Ishikawa (cell line): ENCODE measurements around the gene IL36G.

Experiments
- CEBPB ChIP-seq: IDR thresholded peaks from 2 replicates; pipeline ENCODE4 v1.6.1; 2012
- CREB1 ChIP-seq: IDR thresholded peaks from 2 replicates; pipeline ENCODE4 v1.6.1; 2012; ENCODE audit warnings: low read depth
- EGR1 ChIP-seq: IDR thresholded peaks from 2 replicates; pipeline ENCODE4 v1.6.1; 2012
- EP300 ChIP-seq: IDR thresholded peaks from 2 replicates; pipeline ENCODE4 v1.6.1; 2012; ENCODE audit warnings: borderline replicate concordance
- FOXM1 ChIP-seq: IDR thresholded peaks from 2 replicates; pipeline ENCODE4 v1.6.1; 2012; ENCODE audit warnings: low read depth, borderline replicate concordance
- NFIC ChIP-seq: IDR thresholded peaks from 2 replicates; pipeline ENCODE4 v1.6.1; 2012
- RAD21 ChIP-seq: IDR thresholded peaks from 2 replicates; pipeline ENCODE4 v1.6.1; 2012; ENCODE audit warnings: low read depth
- TAF1 ChIP-seq: IDR thresholded peaks from 2 replicates; pipeline ENCODE4 v1.6.1; 2012; ENCODE audit warnings: low read depth, mild to moderate bottlenecking
- TCF12 ChIP-seq: IDR thresholded peaks from 2 replicates; pipeline ENCODE4 v1.6.1; 2012; ENCODE audit warnings: low read depth
- TEAD4 ChIP-seq: IDR thresholded peaks from 2 replicates; pipeline ENCODE4 v1.6.1; 2012
- YY1 ChIP-seq: IDR thresholded peaks from 2 replicates; pipeline ENCODE4 v1.6.1; 2012; ENCODE audit warnings: low read depth
- ZBTB7A ChIP-seq: IDR thresholded peaks from 2 replicates; pipeline ENCODE4 v1.6.1; 2012; ENCODE audit warnings: low read depth
- TF ChIP-seq, protein P1 (sequence below): IDR thresholded peaks from 2 replicates; pipeline ENCODE4 v1.6.1; 2012; ENCODE audit warnings: low read depth, mild to moderate bottlenecking
- TF ChIP-seq, protein P2 (sequence below): IDR thresholded peaks from 2 replicates; pipeline ENCODE4 v1.6.1; 2012
- TF ChIP-seq, protein P3 (sequence below): IDR thresholded peaks from 2 replicates; pipeline ENCODE4 v1.6.1; 2012

The IL36G gene

DNA sequence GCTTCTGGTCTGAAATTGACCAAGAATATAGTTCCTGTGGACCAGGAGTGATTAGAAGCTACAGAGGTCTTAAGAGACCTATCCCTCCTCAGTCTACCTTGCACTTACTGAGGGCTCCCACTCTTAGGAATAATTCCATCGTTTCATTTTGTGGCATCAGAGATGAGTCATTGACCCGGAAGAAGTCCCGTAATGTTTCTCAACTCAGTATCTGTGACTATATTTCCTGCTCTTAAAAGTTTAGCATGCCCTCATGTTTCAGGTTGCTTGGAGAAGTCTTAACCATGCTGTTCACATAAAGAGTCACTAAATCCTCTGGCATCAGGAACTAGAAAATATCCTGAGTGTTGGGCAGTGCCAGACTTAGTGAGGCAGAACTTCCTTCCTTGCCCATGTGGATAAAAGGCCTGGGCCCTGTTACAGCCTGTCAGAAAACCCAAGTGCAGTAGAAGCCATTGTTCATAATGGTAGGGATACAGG, 27.3 kb downstream of the IL36G start, which contains the start of gene IL36A:
IL36A (plus strand) TSS at position 430 of the 480 bp plus-strand sequence. CDS start 413 bp downstream, outside the sequence.
- TF ChIP-seq FOXM1 (no peak), RAD21 (no peak), YY1 (no peak), TCF12 (no peak), CREB1 (no peak), TEAD4 (no peak), EGR1 (no peak), TAF1 (no peak), CEBPB (no peak), ZBTB7A (no peak), EP300 (no peak), NFIC (no peak)
- TF ChIP-seq, protein P1, sequence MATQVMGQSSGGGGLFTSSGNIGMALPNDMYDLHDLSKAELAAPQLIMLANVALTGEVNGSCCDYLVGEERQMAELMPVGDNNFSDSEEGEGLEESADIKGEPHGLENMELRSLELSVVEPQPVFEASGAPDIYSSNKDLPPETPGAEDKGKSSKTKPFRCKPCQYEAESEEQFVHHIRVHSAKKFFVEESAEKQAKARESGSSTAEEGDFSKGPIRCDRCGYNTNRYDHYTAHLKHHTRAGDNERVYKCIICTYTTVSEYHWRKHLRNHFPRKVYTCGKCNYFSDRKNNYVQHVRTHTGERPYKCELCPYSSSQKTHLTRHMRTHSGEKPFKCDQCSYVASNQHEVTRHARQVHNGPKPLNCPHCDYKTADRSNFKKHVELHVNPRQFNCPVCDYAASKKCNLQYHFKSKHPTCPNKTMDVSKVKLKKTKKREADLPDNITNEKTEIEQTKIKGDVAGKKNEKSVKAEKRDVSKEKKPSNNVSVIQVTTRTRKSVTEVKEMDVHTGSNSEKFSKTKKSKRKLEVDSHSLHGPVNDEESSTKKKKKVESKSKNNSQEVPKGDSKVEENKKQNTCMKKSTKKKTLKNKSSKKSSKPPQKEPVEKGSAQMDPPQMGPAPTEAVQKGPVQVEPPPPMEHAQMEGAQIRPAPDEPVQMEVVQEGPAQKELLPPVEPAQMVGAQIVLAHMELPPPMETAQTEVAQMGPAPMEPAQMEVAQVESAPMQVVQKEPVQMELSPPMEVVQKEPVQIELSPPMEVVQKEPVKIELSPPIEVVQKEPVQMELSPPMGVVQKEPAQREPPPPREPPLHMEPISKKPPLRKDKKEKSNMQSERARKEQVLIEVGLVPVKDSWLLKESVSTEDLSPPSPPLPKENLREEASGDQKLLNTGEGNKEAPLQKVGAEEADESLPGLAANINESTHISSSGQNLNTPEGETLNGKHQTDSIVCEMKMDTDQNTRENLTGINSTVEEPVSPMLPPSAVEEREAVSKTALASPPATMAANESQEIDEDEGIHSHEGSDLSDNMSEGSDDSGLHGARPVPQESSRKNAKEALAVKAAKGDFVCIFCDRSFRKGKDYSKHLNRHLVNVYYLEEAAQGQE = no peak
- TF ChIP-seq, protein P2, sequence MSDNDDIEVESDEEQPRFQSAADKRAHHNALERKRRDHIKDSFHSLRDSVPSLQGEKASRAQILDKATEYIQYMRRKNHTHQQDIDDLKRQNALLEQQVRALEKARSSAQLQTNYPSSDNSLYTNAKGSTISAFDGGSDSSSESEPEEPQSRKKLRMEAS = no peak
- TF ChIP-seq, protein P3, sequence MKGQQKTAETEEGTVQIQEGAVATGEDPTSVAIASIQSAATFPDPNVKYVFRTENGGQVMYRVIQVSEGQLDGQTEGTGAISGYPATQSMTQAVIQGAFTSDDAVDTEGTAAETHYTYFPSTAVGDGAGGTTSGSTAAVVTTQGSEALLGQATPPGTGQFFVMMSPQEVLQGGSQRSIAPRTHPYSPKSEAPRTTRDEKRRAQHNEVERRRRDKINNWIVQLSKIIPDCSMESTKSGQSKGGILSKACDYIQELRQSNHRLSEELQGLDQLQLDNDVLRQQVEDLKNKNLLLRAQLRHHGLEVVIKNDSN = no peak

DNA sequence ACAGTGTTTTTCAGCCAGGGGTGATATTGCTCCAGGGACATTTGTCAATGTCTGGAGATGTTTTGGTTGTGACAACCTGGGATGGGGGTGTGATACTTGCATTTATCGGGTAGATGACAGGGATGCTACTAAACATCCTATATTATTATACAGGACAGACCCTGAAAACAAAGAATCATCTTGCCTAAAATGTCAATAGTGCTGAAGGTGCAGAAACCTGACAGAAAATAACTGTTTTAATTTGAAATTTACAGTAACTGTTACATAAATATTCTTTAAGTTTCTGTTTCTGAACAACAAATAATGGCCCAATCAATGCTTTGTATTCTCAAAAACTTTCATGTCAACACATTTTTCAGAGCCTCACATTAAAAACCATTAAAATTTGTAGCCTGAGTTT, 29.4 kb downstream of the IL36G start:
- TF ChIP-seq NFIC (no peak), RAD21 (no peak), TCF12 (no peak), TAF1 (no peak)
- TF ChIP-seq, protein P1 = no peak

DNA sequence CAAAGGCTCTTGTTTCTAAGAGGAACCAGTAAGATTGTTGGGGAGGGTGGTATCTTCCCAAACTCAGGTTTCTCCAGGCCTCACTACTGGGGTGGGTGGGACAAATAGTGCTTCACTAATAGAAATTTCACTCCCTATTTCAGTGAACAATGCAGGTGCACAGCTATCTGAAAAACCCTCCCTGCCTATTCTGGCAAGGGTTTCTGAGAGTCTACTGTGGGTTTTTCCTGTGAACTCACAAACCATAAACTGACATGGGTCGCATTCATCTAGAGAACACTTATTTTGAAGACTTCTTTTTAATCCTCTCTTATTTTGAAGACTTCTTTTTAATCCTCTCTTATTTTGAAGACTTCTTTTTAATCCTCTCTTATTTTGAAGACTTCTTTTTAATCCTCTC, 31.8 kb downstream of the IL36G start:
- no peak for TF ChIP-seq CEBPB
- no peak for TF ChIP-seq FOXM1
- TF ChIP-seq TCF12 = no peak
- TF ChIP-seq YY1 = no peak
- TF ChIP-seq EGR1 = no peak
- no peak for TF ChIP-seq TAF1
- no peak for TF ChIP-seq NFIC
- no peak for TF ChIP-seq TEAD4
- TF ChIP-seq ZBTB7A = no peak
- no peak for TF ChIP-seq EP300
- TF ChIP-seq, protein P2 = no peak
- TF ChIP-seq, protein P3 = no peak

DNA sequence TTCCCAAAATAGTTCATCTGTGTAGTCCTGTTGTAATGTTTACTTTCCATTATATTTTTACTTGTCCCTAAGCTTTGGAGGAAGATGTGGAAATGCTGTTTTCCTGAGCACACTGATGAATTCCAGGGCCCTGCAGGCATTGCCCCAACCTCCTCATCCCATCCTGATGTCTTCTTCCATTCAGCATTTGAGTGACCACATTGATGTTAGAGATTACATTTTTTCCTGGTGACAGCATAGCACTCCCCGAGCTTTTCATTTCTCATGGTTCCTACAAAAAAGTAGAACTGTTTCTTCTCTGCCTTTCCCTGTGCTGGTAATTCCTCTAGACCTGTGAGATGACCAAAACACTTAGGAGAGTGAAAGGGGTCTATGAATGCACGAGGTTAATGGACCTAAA, 32.3 kb downstream of the IL36G start:
- TF ChIP-seq CREB1 = no peak
- no peak for TF ChIP-seq CEBPB
- no peak for TF ChIP-seq RAD21
- TF ChIP-seq EP300 = no peak
- TF ChIP-seq, protein P1 = no peak
- TF ChIP-seq TEAD4 = no peak
- no peak for TF ChIP-seq EGR1
- TF ChIP-seq, protein P2 = no peak
- TF ChIP-seq ZBTB7A = no peak
- TF ChIP-seq YY1 = no peak
- no peak for TF ChIP-seq TCF12
- TF ChIP-seq FOXM1 = no peak
- TF ChIP-seq NFIC = no peak
- TF ChIP-seq, protein P3 = no peak
- no peak for TF ChIP-seq TAF1
